Measurements from ENCODE around the gene CCNH.

CCNH gene

DNA sequence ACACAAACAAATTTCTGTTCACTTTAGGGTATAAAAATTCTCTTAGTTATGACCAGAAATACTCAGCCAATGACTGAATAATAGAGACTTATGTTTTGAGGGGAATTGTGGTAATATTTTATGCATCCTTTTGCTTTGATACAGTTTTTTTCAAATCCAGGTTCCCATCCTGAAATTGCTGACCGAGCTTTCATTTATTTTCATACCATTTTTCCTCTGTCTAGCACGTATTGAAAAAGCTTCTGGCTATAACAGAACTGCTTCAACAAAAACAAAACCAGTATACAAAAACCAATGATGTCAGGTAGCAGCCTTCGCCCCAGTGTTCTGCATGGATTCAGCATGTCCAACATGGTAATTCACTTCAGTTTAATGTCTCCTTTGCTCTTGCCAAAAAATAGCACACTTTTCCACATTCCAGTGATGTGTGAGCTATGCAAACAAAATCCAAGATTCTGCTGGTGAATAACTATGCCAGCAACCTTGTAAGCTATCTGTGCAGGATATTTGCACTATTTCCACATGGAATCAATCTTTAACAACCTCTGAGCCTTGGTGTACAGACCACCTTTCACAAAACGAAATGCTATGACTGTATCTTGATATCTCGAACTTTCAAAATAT is 22.0 kb downstream of the CCNH start:
- TF ChIP-seq TAF1 (IDR thresholded peaks at IDR 0.05; ENCODE audit: borderline replicate concordance, insufficient read depth, low read length) = no peak
- TF ChIP-seq, protein P1, sequence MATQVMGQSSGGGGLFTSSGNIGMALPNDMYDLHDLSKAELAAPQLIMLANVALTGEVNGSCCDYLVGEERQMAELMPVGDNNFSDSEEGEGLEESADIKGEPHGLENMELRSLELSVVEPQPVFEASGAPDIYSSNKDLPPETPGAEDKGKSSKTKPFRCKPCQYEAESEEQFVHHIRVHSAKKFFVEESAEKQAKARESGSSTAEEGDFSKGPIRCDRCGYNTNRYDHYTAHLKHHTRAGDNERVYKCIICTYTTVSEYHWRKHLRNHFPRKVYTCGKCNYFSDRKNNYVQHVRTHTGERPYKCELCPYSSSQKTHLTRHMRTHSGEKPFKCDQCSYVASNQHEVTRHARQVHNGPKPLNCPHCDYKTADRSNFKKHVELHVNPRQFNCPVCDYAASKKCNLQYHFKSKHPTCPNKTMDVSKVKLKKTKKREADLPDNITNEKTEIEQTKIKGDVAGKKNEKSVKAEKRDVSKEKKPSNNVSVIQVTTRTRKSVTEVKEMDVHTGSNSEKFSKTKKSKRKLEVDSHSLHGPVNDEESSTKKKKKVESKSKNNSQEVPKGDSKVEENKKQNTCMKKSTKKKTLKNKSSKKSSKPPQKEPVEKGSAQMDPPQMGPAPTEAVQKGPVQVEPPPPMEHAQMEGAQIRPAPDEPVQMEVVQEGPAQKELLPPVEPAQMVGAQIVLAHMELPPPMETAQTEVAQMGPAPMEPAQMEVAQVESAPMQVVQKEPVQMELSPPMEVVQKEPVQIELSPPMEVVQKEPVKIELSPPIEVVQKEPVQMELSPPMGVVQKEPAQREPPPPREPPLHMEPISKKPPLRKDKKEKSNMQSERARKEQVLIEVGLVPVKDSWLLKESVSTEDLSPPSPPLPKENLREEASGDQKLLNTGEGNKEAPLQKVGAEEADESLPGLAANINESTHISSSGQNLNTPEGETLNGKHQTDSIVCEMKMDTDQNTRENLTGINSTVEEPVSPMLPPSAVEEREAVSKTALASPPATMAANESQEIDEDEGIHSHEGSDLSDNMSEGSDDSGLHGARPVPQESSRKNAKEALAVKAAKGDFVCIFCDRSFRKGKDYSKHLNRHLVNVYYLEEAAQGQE (IDR thresholded peaks at IDR 0.05; ENCODE audit: insufficient read depth in 1 of 2, low read depth in 2 of 2, low read length in 2 of 2) = no peak
- no peak for TF ChIP-seq POLR2AphosphoS5 (IDR thresholded peaks at IDR 0.05; ENCODE audit: low read depth, low read length)
- no peak for TF ChIP-seq FOXP2 (optimal IDR thresholded peaks at IDR 0.05; ENCODE audit: borderline replicate concordance, extremely low read depth, extremely low read length, insufficient read depth)
- no peak for TF ChIP-seq SIN3A (IDR thresholded peaks at IDR 0.05; ENCODE audit: borderline replicate concordance, insufficient read depth, low read length)

DNA sequence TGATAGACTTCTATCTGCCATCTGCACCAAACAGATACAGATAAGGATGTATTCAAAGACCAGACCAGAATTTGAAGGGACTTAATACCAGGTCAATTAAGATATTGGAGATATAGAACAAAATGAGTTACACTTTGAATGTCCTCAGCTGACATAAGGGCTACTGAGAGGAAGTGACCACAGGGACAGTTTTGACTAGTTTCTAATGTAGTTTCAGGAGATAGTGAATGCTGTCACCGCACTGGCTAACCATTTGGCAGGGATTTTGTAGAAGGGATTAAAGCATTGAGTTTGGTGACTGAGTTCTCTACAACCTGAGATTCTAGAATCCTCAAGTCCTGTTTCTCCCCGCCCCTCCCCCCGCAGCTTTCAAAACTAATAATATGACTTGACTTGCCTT is 22.7 kb downstream of the CCNH start:
- TF ChIP-seq, protein P1 (IDR thresholded peaks at IDR 0.05; ENCODE audit: insufficient read depth in 1 of 2, low read depth in 2 of 2, low read length in 2 of 2) = no peak
- no peak for TF ChIP-seq POLR2AphosphoS5 (IDR thresholded peaks at IDR 0.05; ENCODE audit: low read depth, low read length)
- no peak for TF ChIP-seq FOXP2 (optimal IDR thresholded peaks at IDR 0.05; ENCODE audit: borderline replicate concordance, extremely low read depth, extremely low read length, insufficient read depth)
- no peak for TF ChIP-seq TAF1 (IDR thresholded peaks at IDR 0.05; ENCODE audit: borderline replicate concordance, insufficient read depth, low read length)
- TF ChIP-seq SIN3A (IDR thresholded peaks at IDR 0.05; ENCODE audit: borderline replicate concordance, insufficient read depth, low read length) = no peak

DNA sequence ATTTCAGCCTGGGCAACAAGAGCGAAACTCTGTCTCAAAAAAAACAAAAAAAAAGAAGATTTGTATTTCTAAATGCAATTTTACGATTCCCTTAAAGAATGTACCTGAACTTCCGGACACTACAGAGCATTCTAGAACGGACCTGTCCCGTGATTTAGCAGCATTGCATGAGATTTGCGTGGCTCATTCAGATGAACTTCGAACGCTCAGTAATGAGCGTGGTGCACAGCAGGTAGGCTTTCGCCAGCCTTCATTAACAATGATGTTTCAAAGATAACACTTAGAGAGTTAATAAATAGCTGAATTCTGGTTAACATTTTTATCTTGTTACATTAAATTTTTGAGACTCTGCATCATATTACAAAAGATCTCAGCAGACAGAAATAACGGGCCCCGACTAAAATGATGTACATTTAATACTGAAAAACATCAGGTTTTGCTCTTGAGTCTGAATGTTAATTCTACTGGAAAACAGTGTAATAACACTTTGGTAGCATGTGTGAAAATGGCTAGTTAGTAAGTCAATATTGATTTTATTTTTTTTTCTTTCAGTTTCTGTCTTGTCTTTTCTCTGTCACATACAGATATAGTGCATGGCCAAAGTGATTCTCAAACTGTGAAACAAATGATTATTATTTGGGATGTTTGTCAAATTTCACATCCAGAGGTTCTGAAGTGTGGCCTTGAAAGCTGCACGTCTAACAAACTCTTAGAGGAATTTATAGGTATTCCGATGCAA is 23.3 kb downstream of the CCNH start:
- no peak for TF ChIP-seq FOXP2 (optimal IDR thresholded peaks at IDR 0.05; ENCODE audit: borderline replicate concordance, extremely low read depth, extremely low read length, insufficient read depth)
- TF ChIP-seq TAF1 (IDR thresholded peaks at IDR 0.05; ENCODE audit: borderline replicate concordance, insufficient read depth, low read length) = no peak
- TF ChIP-seq, protein P1 (IDR thresholded peaks at IDR 0.05; ENCODE audit: insufficient read depth in 1 of 2, low read depth in 2 of 2, low read length in 2 of 2) = no peak
- TF ChIP-seq SIN3A (IDR thresholded peaks at IDR 0.05; ENCODE audit: borderline replicate concordance, insufficient read depth, low read length) = no peak
- TF ChIP-seq POLR2AphosphoS5 (IDR thresholded peaks at IDR 0.05; ENCODE audit: low read depth, low read length) = no peak

DNA sequence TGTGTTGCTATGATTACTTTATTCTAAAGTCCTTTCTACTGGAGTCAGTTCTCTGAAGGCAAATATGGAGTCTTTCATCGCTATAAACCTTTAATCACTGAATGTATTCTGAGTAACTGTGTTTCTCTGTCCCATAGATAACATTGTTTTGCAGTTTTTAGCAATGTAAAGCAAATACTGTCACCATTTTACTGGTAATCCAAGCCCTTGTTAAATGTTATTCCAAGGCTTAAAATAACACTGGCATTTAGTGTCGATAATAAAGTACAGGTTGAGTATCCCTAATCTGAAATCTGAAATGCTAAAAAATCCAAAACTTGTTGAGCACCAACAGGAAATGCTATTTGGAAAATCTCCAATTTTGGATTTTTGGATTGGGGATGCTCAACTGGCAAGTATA is 24.6 kb downstream of the CCNH start:
- TF ChIP-seq, protein P1 (IDR thresholded peaks at IDR 0.05; ENCODE audit: insufficient read depth in 1 of 2, low read depth in 2 of 2, low read length in 2 of 2) = no peak
- no peak for TF ChIP-seq FOXP2 (optimal IDR thresholded peaks at IDR 0.05; ENCODE audit: borderline replicate concordance, extremely low read depth, extremely low read length, insufficient read depth)
- no peak for TF ChIP-seq POLR2AphosphoS5 (IDR thresholded peaks at IDR 0.05; ENCODE audit: low read depth, low read length)
- no peak for TF ChIP-seq SIN3A (IDR thresholded peaks at IDR 0.05; ENCODE audit: borderline replicate concordance, insufficient read depth, low read length)
- TF ChIP-seq TAF1 (IDR thresholded peaks at IDR 0.05; ENCODE audit: borderline replicate concordance, insufficient read depth, low read length) = no peak

Data from PFSK-1 (cell line).